Measurements from ENCODE around the gene CACNB2.

CACNB2 gene

GRCh38 chr10:18236756-18237155 is 96.5 kb downstream of the CACNB2 start:
- DNase-seq: no peak

GRCh38 chr10:18238870-18239485 is 98.8 kb downstream of the CACNB2 start:
- DNase-seq: no peak

- no peak for DNase-seq
Measured at GRCh38 chr10:18240185-18240882, 100.1 kb downstream of the CACNB2 start.

DNA sequence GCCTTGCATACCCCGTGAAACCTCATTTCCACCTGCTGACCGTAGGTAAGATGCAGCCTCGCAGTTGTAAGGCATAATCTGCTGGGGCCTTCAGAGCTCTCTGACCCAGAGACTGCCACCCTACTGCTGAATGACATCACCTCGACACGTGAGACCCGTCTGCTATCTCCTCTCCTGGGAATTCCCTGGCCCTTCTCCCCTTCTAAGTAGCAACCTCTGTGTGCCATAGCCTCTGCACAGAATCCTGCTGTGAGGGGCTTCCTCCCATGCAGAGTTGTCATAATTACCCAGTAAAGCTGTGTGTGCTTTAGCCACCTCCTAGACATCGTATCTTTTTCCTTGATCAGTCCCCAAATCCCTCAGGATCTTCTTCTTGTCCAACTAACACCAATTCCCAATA is 106.7 kb downstream of the CACNB2 start:
- no peak for DNase-seq

DNA sequence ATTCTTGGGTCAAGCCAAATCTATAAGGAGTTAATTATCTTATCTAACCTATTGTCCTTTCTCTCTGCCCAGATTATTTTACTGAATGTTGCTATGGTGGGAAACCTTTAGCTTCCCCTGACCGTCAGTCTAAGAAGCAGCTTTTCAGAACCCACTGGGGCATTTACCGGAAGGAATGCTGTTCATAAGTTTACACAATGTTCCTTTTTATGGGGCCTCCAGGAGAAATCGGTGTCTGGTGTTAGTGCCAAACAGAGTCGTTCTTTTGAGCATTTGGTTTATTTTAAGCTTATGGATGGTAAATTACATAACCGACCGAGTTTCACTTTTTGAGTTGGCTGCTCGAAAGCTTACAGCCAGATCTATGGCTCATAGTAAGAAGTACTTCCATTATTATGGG is 111.9 kb downstream of the CACNB2 start:
- DNase-seq: no peak

GRCh38 chr10:18254086-18254485 is 113.9 kb downstream of the CACNB2 start:
- DNase-seq: no peak

DNA sequence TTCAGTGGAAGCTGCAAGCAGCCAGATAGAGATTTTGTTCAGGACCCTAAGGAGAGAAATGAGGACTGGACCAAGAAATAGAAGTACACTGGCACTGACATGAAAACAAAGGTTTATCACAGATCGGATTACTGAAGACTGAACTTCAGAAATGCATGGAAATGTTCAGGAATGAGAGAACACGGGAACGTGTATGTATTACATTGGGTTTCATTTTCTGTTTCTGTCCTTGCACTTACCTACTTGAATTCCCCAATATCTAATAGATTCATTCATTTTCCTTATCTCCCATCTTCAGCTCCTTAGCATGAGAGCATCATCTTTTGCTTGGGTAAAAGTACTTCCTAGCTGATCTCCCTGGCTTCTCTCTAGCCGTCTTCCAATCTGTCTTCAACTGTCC is 114.5 kb downstream of the CACNB2 start:
- DNase-seq: no peak

DNA sequence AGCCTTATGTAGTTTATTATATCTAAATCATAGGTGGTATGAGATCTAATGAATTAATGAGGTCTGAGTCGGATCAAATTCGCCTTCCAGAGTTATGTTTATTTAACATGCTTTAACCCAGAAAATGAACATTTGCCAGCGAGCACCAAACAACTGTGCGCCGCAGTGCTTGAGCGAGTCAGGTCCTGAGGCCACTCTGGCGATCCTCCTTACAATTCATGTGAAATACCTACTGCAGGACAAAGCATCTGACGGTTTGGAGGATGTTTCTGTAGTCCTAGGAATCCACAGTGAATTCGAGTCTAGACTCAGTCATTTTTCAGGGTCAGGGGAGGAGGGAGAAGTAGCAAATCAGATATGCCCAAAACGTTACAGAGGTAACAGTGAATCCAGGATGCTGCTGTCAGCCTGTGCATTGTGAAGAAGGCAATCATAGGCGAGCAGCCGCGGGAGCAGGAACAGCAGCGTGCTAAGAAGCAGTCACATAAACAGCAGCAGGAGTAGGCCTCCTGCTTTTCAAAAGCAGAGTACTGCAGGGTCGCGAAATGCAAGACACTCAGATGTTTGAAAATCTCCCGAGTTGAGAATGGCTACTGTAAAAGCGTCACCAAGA is 120.2 kb downstream of the CACNB2 start:
- DNase-seq: no peak

GRCh38 chr10:18261063-18261610 is 120.9 kb downstream of the CACNB2 start:
- no peak for DNase-seq

DNA sequence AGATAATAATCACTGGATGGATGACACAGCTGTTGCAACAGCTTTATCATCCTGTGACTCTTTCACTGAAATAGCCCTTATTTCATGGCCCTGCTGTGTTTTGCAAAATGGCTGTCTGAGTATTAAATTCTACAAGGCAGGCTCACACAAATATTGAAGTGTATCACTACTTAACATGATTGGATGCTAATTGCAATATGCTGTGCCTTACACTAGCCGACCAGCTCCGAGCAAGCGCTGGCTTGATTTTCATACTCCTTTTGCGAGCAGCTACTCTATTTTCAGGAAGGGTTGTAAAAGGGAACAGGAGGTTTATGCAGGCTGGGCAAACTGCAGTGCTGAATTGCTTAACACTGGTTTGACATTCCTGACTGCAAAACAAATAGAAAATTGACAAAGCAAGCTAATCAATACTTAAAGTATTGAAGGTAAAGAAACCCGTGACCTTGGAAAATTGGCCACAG is 121.6 kb downstream of the CACNB2 start:
- no peak for DNase-seq

- no peak for DNase-seq
Measured at GRCh38 chr10:18264466-18265050, 124.3 kb downstream of the CACNB2 start.

DNA sequence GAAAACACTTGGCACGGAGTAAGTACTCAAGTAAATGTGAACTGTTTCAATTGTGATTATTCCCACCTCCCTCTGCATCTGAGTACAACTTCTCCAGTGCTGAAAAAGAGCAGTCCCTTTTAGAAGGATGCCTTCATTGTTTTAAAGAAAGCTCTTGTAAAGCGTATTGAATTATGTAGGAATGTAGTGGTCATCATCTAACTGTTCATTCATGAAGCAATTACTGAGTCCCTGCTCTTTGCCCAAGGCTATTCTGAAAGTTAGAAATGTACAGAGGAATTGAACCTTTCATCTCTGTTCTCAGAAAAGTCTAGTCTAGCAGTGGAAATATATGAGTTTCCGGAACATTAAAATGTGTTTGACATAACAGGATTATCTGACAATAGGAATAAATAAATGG is 127.8 kb downstream of the CACNB2 start:
- DNase-seq: no peak

DNA sequence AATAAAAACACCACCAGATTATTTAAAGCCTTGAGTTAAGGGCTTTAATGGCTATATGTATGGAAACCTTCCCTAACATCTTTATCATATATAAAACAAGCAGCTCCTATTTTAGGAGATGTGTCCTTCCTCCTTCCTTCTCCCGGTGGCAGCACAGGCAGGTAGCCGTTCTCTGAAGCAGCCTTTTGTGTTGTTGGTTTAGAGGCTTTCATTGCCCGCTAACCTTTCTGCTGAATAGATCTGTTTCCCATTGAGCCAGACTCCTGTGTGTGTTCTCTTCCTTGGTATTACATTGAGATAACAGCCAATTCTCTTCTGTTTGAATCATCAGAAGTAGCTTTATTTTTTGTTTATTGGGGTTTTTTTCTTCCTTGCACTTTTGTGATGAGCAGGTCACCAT is 131.3 kb downstream of the CACNB2 start:
- peak; percentile 38 for DNase-seq

DNA sequence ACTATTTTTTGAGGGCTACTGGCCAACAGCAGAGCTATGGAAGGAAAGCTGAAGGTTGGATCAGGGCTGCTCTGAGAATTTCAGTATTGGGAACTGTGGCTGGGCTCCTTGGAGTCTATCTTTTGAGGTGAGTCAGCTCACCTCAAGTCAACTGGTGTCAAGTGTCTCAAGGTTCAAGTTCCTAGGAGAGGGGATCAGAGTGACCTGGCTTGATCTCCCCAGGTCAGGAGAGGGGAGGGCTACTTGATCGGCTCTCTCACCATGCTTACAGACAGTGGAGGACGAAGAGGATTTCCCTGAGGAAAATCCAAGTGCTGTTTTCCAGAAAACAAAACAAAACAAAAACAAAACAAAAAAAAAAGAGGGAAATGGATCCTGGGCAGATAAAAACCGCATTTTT is 132.8 kb downstream of the CACNB2 start:
- no peak for DNase-seq

DNA sequence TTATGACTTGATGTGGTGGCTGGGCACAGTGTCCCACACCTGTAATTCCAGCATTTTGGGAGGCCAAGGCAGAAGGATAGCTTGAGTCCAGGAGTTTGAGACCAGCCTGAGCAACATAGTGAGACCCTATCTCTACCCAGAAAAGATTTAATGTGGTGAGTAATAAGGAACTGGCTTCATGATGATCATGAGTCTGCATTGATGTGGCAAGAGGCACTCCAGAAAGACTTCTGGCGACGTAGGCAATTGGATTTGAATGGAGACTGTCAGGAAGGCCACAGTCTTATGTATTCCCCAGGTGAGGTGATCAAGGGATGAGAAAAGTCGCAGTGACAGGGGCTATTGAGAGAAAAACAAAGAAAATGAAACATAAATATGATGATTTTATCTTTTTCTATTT is 138.0 kb downstream of the CACNB2 start:
- no peak for DNase-seq

- no peak for DNase-seq
Measured at GRCh38 chr10:18279173-18279572, 138.9 kb downstream of the CACNB2 start.

- no peak for DNase-seq
Measured at GRCh38 chr10:18282094-18282493, 141.9 kb downstream of the CACNB2 start.

DNA sequence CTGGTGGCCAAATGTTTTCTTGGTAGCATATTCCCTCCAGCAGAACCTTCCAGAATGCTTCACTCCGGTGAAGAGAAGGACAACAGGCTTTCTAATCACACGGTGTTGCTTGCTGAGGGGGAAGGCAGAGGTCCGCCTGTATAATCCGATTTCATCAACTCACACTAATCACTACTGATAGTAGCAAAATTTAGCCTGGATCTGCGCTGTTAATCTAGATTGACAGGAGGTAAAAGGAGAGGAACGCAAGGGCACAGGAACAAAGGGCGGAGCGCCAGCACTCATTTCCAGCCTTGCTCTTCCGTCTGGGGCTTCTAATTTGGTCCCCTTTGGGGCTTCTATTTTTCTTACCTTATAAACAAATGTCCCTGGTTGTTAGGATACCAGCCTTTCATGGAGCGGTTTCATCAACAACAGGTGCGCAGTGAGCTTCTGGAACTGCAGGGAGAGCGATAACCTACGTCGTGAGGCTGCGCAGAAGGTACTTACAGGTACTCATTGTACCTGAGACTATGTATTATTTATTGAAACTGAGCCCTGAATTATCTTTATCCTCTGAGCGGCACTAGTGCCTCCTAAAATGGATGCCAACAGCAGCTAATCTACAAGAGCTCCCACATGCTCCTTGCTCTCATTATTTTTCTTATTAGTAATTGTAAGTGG is 150.6 kb downstream of the CACNB2 start:
- peak; percentile 72 for DNase-seq

GRCh38 chr10:18293536-18294510 is 153.6 kb downstream of the CACNB2 start:
- DNase-seq: no peak

GRCh38 chr10:18294633-18295032 is 154.4 kb downstream of the CACNB2 start:
- DNase-seq: no peak

GRCh38 chr10:18297659-18298058 is 157.4 kb downstream of the CACNB2 start:
- DNase-seq: no peak

GRCh38 chr10:18298256-18298655 is 158.0 kb downstream of the CACNB2 start:
- DNase-seq: no peak

Measured in DMS153 (cell line).